Right forelimb (tissue), 1 donor: Measurements from ENCODE around the gene CDH4.

Source experiments
- DNase-seq: peaks from one replicate; pipeline ENCODE4 v3.0.0-alpha.2; 2018

CDH4 gene

GRCh38 chr20:61544910-61545889, 293.1 kb downstream of the CDH4 start:
- no peak for DNase-seq

GRCh38 chr20:61546641-61547040, 294.6 kb downstream of the CDH4 start:
- DNase-seq, result no peak

- DNase-seq, result no peak
Measured at GRCh38 chr20:61548069-61548468, 296.0 kb downstream of the CDH4 start.

- no peak for DNase-seq
Measured at GRCh38 chr20:61549865-61550264, 297.8 kb downstream of the CDH4 start.

- no peak for DNase-seq
Measured at GRCh38 chr20:61551401-61551800, 299.3 kb downstream of the CDH4 start.

- no peak for DNase-seq
Measured at GRCh38 chr20:61554617-61555016, 302.6 kb downstream of the CDH4 start.

- DNase-seq, result no peak
Measured at GRCh38 chr20:61555566-61555965, 303.5 kb downstream of the CDH4 start.

GRCh38 chr20:61556111-61556510, 304.1 kb downstream of the CDH4 start:
- no peak for DNase-seq

- no peak for DNase-seq
Measured at GRCh38 chr20:61556673-61557072, 304.6 kb downstream of the CDH4 start.

- no peak for DNase-seq
Measured at GRCh38 chr20:61557621-61558020, 305.6 kb downstream of the CDH4 start.

- DNase-seq, result no peak
Measured at GRCh38 chr20:61558726-61559125, 306.7 kb downstream of the CDH4 start.

- DNase-seq, result no peak
Measured at GRCh38 chr20:61559706-61560315, 307.8 kb downstream of the CDH4 start.

- no peak for DNase-seq
Measured at GRCh38 chr20:61560361-61560853, 308.3 kb downstream of the CDH4 start.

GRCh38 chr20:61561111-61561830, 309.2 kb downstream of the CDH4 start:
- no peak for DNase-seq

- no peak for DNase-seq
Measured at GRCh38 chr20:61562491-61562890, 310.4 kb downstream of the CDH4 start.

- no peak for DNase-seq
Measured at GRCh38 chr20:61562897-61563504, 310.9 kb downstream of the CDH4 start.

GRCh38 chr20:61564628-61565027, 312.6 kb downstream of the CDH4 start:
- no peak for DNase-seq

GRCh38 chr20:61565791-61566190, 313.7 kb downstream of the CDH4 start:
- DNase-seq, result no peak

GRCh38 chr20:61566691-61567090, 314.6 kb downstream of the CDH4 start:
- no peak for DNase-seq

- no peak for DNase-seq
Measured at GRCh38 chr20:61567204-61567603, 315.1 kb downstream of the CDH4 start.

- no peak for DNase-seq
Measured at GRCh38 chr20:61569825-61570224, 317.8 kb downstream of the CDH4 start.

- DNase-seq, result no peak
Measured at GRCh38 chr20:61570646-61571195, 318.7 kb downstream of the CDH4 start.

GRCh38 chr20:61571221-61571620, 319.2 kb downstream of the CDH4 start:
- DNase-seq, result no peak
